Measurements from ENCODE around the gene GALK2.
"Not testable (repeated sequence)": the region's sequence is repeated elsewhere in the genome, so short reads cannot be mapped to it uniquely, and the experiment has no call there.

Gene GALK2

DNA sequence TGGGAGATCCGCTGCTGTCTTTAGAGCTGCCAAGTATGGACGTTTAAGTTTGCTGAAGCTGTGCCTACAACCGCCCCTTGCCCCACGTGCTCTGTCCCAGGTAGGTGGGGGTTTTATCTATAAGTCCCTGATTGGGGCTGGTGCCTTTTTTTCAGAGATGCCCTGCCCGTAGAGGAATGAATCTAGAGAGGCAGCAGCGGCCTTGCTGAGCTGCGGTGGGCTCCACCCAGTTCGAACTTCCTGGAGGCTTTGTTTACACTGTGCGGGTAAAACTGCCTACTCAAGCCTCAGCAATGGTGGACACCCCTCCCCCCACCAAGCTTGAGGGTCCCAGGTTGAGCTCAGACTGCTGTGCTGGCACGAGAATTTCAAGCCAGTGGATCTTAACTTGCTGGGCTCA, 169.6 kb downstream of the GALK2 start:
- no peak for DNase-seq (ENCODE audit: low read depth in 2 of 2)

DNA sequence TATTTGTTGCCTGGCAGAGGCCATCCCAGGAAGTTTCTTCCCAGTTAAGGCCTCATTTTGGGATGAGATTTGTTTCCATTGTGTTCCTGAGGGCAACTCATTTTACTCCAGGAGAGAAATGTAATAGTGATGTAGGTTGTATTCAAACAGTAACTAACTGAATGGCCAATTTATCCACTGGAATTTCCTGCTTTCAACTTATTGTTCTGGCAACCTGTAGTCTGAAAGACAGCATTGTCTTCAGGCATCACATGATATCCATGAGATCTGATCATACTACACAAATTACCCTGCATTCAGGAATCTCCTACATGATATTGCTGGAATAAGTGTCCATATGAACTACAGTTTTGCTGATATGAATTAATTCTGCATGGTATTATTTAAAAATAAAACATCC, 173.5 kb downstream of the GALK2 start:
- no peak for DNase-seq (ENCODE audit: low read depth in 2 of 2)

DNA sequence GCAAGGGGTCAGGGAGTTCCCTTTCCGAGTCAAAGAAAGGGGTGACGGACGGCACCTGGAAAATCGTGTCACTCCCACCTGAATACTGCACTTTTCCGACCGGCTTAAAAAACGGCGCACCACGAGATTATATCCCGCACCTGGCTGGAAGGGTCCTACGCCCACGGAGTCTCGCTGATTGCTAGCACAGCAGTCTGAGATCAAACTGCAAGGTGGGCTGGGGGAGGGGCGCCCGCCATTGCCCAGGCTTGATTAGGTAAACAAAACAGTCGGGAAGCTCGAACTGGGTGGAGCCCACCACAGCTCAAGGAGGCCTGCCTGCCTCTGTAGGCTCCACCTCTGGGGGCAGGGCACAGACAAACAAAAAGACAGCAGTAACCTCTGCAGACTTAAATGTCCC, 184.4 kb downstream of the GALK2 start:
- not testable (repeated sequence) for DNase-seq (ENCODE audit: low read depth in 2 of 2)

DNA sequence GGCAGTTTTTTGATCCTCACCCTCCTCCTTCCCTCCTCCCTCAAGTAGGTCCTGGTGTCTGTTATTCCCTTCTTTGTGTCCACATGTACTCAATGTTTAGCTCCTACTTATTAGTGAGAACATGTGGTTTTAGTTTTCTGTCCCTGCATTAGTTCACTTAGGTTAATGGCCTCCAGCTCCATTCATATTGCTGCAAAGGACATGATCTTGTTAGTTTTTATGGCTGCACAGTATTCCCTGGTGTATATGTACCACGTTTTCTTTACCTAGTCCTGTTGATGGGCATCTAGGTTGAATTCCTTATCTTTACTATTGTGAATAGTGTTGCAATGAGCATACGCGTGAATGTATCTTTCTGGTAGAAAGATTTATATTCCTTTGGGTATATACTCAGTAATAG, 191.3 kb downstream of the GALK2 start:
- DNase-seq (ENCODE audit: low read depth in 2 of 2) = no peak

DNA sequence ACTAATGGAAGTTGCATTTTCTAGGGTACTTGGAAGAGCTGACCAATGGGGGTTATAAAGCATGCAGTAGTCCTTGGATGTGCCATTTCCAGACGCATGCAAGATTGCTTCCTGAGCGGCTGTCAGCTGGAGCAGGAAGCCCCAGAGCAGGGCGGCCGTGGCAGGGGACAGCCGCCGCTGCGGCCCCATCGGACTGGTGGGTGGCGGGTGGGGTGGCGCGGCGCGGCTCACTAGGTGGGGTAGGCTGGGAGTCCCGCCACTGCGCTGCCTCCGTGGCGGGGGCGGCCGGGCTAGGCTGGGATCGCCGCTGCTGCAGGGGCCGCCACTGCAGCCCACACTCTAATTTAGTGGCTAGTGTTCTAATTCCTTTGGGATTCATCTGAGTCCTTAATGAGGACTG, 196.4 kb downstream of the GALK2 start:
- no peak for DNase-seq (ENCODE audit: low read depth in 2 of 2)

DNA sequence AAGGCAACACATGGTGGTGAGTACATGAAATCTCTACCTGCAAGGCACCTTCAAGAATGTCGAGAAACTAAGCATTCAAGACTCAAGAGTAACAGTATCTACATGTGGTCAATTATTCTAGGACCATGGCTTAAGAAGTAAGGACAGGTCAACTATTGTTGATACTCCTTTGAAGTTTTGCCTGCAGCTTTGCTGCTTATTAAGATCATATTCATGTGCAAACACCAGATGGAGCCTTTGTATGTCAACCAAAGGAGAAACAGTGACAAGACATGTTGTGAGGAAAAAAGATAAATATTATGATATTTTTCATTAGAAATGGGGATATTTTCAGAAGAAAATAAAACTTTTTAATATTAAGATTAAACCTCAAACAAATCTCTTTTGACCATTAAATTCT, 200.7 kb downstream of the GALK2 start:
- DNase-seq (ENCODE audit: low read depth in 2 of 2) = no peak

DNA sequence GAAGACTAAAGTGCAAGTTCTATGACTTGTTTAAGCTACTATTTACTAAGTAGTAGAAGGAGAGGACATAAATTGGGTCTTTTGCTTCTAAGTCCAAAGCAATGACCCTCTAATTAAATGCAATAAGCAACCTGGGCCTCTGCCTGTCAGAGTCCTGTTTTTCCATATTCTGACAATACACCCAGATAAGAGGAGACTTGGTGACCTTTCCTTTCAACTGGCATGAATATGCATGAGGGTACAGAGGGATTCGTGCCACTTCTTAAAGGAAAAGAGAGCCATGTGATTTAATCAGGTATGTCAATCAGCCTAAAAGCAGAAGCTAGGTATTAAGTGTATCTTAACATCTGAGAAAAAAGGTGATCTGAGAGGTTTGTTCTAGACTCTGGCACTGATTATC, 202.3 kb downstream of the GALK2 start:
- no peak for DNase-seq (ENCODE audit: low read depth in 2 of 2)

DNA sequence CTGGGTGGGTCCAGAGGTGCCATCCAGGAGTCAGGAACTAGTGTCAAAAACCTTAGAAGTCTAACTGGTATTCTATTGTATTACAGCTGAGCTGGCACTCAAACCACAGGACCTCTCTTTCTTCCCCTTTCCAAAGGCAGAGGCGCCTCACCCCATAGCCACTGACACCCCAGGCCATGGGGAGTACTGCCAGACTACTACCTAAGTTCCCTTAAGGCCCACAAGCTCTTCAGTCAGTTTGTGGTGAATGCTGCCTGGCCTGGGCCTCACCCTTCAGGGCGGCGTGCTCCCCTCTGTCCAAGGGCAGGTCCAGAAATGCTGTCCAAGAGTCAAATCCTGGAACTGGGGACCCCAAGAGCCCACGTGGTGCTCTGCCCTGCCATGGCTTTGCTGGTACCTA, 209.9 kb downstream of the GALK2 start:
- no peak for DNase-seq (ENCODE audit: low read depth in 2 of 2)

DNA sequence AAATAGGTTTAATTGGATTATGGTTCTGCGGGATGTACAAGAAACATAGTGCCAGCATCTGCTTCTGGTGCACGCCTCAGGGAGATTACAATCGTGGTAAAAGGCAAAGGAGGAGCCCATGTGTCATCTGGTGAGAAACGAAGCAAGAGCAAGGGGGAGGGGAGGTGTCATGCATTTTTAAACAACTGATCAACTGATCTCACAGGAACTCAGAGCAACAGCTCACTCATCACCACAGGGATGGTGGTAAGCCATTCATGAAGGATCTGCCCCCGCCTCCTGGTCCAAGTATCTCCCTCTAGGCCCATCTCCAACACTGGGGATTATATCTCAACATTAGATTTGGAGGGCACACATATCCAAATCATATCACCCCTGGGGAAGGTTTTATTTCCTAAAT, 210.9 kb downstream of the GALK2 start:
- DNase-seq (ENCODE audit: low read depth in 2 of 2) = no peak
